PC-9 (cell line): ENCODE measurements around the gene CHRNB1.

ENCODE experiments used
- CTCF ChIP-seq: fragments of 200-600 bp; sonication (generic); conservative IDR thresholded peaks from 2 replicates; pipeline ENCODE4 v1.6.1; 2017; ENCODE audit warnings: mixed run types, antibody characterized with exemption, mild to moderate bottlenecking, moderate library complexity
- EZH2 ChIP-seq: fragments of 200-600 bp; sonication (generic); IDR thresholded peaks from 2 replicates; pipeline ENCODE4 v1.8.0; 2017; ENCODE audit warnings: antibody characterized with exemption, low read depth

- no peak for TF ChIP-seq CTCF
- TF ChIP-seq EZH2: no peak
Measured at GRCh38 chr17:7462474-7463371, 17.9 kb downstream of the CHRNB1 start.
